DOHH2 (cell line): ENCODE measurements around the gene PAF1.

Source experiments
- H3F3A ChIP-seq: fragments of 200-600 bp; sonication (generic), shearing (Covaris generic); 2 replicates; pipeline ENCODE4 v1.6.0; 2016; ENCODE audit warnings: antibody characterized with exemption, mild to moderate bottlenecking; ENCODE audit not compliant: control insufficient read depth, insufficient read depth
- H3K27ac ChIP-seq: fragments of 200-600 bp; sonication (generic); 2 replicates; pipeline ENCODE4 v1.5.1; 2014; ENCODE audit warnings: low read depth, mild to moderate bottlenecking, low read length, moderate library complexity
- H3K27me3 ChIP-seq: fragments of 200-600 bp; sonication (generic); 2 replicates; pipeline ENCODE4 v1.6.1; 2014; ENCODE audit warnings: mild to moderate bottlenecking, low read length, mixed read lengths; ENCODE audit not compliant: control insufficient read depth
- H3K36me3 ChIP-seq: fragments of 200-600 bp; sonication (generic); 2 replicates; pipeline ENCODE4 v1.6.1; 2014; ENCODE audit warnings: mild to moderate bottlenecking, low read length, moderate library complexity, mixed read lengths; ENCODE audit not compliant: control insufficient read depth
- H3K4me1 ChIP-seq: fragments of 200-600 bp; sonication (generic); 2 replicates; pipeline ENCODE4 v1.6.1; 2014; ENCODE audit warnings: mild to moderate bottlenecking, low read length, mixed read lengths; ENCODE audit not compliant: control insufficient read depth
- H3K4me2 ChIP-seq: fragments of 200-600 bp; sonication (generic); 2 replicates; pipeline ENCODE4 v1.6.0; 2014; ENCODE audit warnings: mild to moderate bottlenecking, low read length, moderate library complexity
- H3K4me3 ChIP-seq: fragments of 200-600 bp; sonication (generic); 2 replicates; pipeline ENCODE4 v1.5.1; 2014; ENCODE audit warnings: mild to moderate bottlenecking, low read length, mixed read lengths
- H3K79me2 ChIP-seq: fragments of 200-600 bp; sonication (generic); 2 replicates; pipeline ENCODE4 v1.6.1; 2014; ENCODE audit warnings: mild to moderate bottlenecking, low read length, mixed read lengths; ENCODE audit not compliant: control insufficient read depth
- H3K9me2 ChIP-seq: fragments of 200-600 bp; sonication (generic); replicated peaks from 2 replicates; pipeline ENCODE4 v1.6.1; 2014; ENCODE audit warnings: mild to moderate bottlenecking, low read length, mixed read lengths; ENCODE audit not compliant: control insufficient read depth
- H3K9me3 ChIP-seq: fragments of 200-600 bp; sonication (generic); 2 replicates; pipeline ENCODE4 v1.6.1; 2014; ENCODE audit warnings: antibody characterized with exemption, low read length, mixed read lengths; ENCODE audit not compliant: control insufficient read depth, insufficient read depth
- H4K20me1 ChIP-seq: fragments of 200-600 bp; sonication (generic); 2 replicates; pipeline ENCODE4 v1.6.0; 2014; ENCODE audit warnings: low read depth, mild to moderate bottlenecking, antibody characterized with exemption, low read length, moderate library complexity; ENCODE audit not compliant: control insufficient read depth, insufficient read depth
- EZH2phosphoT487 ChIP-seq: fragments of 200-600 bp; sonication (generic); IDR thresholded peaks from 2 replicates; pipeline ENCODE4 v1.6.1; 2017; ENCODE audit warnings: borderline replicate concordance, mild to moderate bottlenecking, antibody characterized with exemption, low read length, moderate library complexity, mixed read lengths
- TF ChIP-seq, protein P1 (sequence below): fragments of 200-600 bp; sonication (generic); IDR thresholded peaks from one replicate; pipeline ENCODE4 v1.5.1; 2014; ENCODE audit warnings: antibody characterized with exemption, mild to moderate bottlenecking, low read depth, low read length; ENCODE audit not compliant: poor library complexity, severe bottlenecking

Gene PAF1

DNA sequence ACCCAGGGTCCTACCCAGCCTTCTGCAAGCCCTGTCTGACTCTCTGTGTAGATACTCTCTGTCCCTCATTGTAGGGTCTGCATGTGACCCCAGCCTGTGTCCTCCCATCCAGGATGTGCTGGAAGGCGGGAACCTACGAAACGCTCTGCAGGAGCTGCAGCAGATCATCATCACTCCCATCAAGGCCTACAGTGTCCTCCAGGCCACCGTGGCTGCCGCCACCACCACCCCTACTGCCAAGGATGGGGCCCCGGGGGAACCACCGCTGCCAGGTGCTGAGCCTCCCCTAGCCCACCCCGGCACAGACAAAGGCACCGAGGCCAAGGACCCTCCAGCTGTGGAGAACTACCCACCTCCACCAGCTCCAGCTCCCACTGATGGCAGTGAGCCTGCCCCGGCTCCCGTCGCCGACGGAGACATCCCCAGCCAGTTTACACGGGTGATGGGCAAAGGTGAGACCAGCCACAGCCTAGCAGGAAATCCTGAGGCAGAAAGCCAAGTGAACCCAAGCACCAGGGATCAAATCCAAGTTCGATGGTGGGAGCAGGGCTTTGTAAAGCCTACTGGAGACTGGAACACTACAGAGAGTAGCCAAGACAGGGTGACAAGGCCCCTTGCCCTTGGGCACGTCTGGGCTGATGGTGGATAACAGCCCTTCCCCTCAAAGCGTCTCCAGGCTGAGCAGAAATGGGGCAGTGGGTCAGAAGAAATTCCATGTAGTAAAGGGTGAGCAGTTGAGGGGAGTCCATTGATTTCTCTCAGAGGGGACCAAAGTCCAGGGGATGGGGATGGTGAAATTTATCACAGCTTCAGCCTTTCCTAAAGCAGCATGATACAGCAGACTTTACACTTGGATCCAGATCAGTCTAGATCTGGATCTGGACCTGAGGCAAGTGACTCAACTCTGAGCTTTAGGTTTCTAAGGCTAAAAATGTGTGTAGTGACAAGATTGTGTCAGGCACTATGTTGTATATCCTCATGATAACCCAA, 13.2 kb downstream of the PAF1 start:
- TF ChIP-seq, protein P1, sequence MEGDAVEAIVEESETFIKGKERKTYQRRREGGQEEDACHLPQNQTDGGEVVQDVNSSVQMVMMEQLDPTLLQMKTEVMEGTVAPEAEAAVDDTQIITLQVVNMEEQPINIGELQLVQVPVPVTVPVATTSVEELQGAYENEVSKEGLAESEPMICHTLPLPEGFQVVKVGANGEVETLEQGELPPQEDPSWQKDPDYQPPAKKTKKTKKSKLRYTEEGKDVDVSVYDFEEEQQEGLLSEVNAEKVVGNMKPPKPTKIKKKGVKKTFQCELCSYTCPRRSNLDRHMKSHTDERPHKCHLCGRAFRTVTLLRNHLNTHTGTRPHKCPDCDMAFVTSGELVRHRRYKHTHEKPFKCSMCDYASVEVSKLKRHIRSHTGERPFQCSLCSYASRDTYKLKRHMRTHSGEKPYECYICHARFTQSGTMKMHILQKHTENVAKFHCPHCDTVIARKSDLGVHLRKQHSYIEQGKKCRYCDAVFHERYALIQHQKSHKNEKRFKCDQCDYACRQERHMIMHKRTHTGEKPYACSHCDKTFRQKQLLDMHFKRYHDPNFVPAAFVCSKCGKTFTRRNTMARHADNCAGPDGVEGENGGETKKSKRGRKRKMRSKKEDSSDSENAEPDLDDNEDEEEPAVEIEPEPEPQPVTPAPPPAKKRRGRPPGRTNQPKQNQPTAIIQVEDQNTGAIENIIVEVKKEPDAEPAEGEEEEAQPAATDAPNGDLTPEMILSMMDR = no peak
- TF ChIP-seq EZH2phosphoT487 = no peak
- H3K9me2 ChIP-seq = no peaks in the 10 kb centered on the region
- no peak overlapping the region for H3K27ac ChIP-seq
- H4K20me1 ChIP-seq = no peaks in the 10 kb centered on the region
- no peak overlapping the region for H3K4me2 ChIP-seq
- no peaks in the 10 kb centered on the region for H3K79me2 ChIP-seq
- H3K9me3 ChIP-seq = no peaks in the 10 kb centered on the region
- no peaks in the 10 kb centered on the region for H3K27me3 ChIP-seq
- H3F3A ChIP-seq = no peaks in the 10 kb centered on the region
- H3K4me1 ChIP-seq = no peaks in the 10 kb centered on the region
- peaks cover 57% of the 10 kb centered on the region for H3K36me3 ChIP-seq
- no peak overlapping the region for H3K4me3 ChIP-seq

GRCh38 chr19:39375929-39376328, 15.0 kb downstream of the PAF1 start:
- Histone ChIP-seq H3K79me2 (no peaks in the 10 kb centered on the region), H3K27ac (no peak overlapping the region), H3F3A (no peaks in the 10 kb centered on the region), H4K20me1 (no peaks in the 10 kb centered on the region), H3K36me3 (peaks cover 62% of the 10 kb centered on the region), H3K4me2 (no peak overlapping the region), H3K4me3 (no peak overlapping the region), H3K9me3 (no peaks in the 10 kb centered on the region), H3K9me2 (no peaks in the 10 kb centered on the region), H3K4me1 (no peaks in the 10 kb centered on the region), H3K27me3 (no peaks in the 10 kb centered on the region)
- TF ChIP-seq, protein P1 = no peak
- no peak for TF ChIP-seq EZH2phosphoT487

DNA sequence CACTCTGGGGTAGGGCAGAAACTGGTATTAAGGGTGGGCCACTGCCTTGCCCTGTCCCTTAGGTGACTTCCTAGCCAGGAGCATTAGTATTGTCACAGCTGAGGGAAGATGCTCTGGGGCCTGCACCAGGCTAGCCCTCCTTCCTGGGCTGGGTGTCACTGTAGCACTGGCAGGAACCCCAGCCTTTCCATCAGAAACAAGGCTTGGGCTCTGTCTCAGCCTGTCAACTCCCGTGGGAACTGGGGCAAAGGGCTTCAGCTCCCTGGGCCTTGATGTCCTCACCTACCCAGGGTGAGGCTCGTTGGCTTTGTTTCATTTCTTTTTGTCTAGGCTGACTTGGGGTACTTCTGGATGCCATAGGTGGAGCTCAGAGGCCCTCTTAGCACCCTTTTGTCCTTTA, 18.0 kb downstream of the PAF1 start:
- no peak overlapping the region for H3K4me2 ChIP-seq
- H3K27ac ChIP-seq = no peak overlapping the region
- no peaks in the 10 kb centered on the region for H3K9me2 ChIP-seq
- no peaks in the 10 kb centered on the region for H3K9me3 ChIP-seq
- peaks cover 62% of the 10 kb centered on the region for H3K36me3 ChIP-seq
- H3F3A ChIP-seq = no peaks in the 10 kb centered on the region
- TF ChIP-seq EZH2phosphoT487 = no peak
- TF ChIP-seq, protein P1 = no peak
- H3K4me1 ChIP-seq = no peaks in the 10 kb centered on the region
- H4K20me1 ChIP-seq = no peaks in the 10 kb centered on the region
- no peaks in the 10 kb centered on the region for H3K27me3 ChIP-seq
- no peaks in the 10 kb centered on the region for H3K79me2 ChIP-seq
- no peak overlapping the region for H3K4me3 ChIP-seq
